Measurements from ENCODE around the gene COL4A2. TPM values are rescaled to one million over a fixed set of nuclear protein-coding genes. Genes with fewer than 3 reads are reported as not detected.

COL4A2 gene
- total and polyA plus RNA-seq, 2 donors, result 465 to 488 TPM

GRCh38 chr13:110553417-110553816 is 246.3 kb downstream of the COL4A2 start:
- WGBS, result 71% methylated on average over 4 of the region's 4 CpGs
- H3K36me3 ChIP-seq (ENCODE audit: insufficient read depth), result no peaks in the 10 kb centered on the region
- no peaks in the 10 kb centered on the region for H3K4me1 ChIP-seq (ENCODE audit: insufficient read depth)
- no peak overlapping the region for H3K4me3 ChIP-seq (ENCODE audit: low read depth, low read length)
- no peak overlapping the region for H3K27ac ChIP-seq (ENCODE audit: low read depth)
- DNase-seq (ENCODE audit: extremely low spot score), result no peak

GRCh38 chr13:110554227-110554836 is 247.2 kb downstream of the COL4A2 start:
- no peak overlapping the region for H3K27ac ChIP-seq (ENCODE audit: low read depth)
- no peak for DNase-seq (ENCODE audit: extremely low spot score)
- H3K4me1 ChIP-seq (ENCODE audit: insufficient read depth), result no peaks in the 10 kb centered on the region
- WGBS, result 95% methylated on average over 8 of the region's 8 CpGs
- H3K36me3 ChIP-seq (ENCODE audit: insufficient read depth), result no peaks in the 10 kb centered on the region
- no peak overlapping the region for H3K4me3 ChIP-seq (ENCODE audit: low read depth, low read length)

DNA sequence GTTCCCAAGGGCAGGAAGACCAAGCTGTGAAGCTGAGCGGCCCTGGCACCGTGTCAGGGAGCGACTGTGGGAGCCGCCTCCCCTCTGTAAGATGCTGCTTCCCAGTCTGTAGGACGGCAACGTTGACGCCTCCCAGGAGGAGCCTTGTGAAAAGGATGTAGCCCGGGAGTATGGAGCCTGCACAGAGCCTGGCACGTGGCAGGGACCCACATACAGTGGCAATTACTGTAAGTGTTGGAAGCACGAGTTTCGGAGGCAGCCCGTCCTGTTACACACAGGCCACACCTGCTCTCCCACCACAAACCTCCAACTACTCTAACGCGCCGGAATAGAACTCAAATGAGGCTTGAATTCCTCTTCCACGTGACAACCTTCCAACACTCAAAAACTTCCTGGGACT is 247.9 kb downstream of the COL4A2 start:
- WGBS, result 91% methylated on average over 15 of the region's 16 CpGs
- Histone ChIP-seq H3K4me3 (ENCODE audit: low read depth, low read length) (no peak overlapping the region), H3K27ac (ENCODE audit: low read depth) (no peak overlapping the region), H3K36me3 (ENCODE audit: insufficient read depth) (no peaks in the 10 kb centered on the region), H3K4me1 (ENCODE audit: insufficient read depth) (no peaks in the 10 kb centered on the region)
- DNase-seq (ENCODE audit: extremely low spot score), result no peak

DNA sequence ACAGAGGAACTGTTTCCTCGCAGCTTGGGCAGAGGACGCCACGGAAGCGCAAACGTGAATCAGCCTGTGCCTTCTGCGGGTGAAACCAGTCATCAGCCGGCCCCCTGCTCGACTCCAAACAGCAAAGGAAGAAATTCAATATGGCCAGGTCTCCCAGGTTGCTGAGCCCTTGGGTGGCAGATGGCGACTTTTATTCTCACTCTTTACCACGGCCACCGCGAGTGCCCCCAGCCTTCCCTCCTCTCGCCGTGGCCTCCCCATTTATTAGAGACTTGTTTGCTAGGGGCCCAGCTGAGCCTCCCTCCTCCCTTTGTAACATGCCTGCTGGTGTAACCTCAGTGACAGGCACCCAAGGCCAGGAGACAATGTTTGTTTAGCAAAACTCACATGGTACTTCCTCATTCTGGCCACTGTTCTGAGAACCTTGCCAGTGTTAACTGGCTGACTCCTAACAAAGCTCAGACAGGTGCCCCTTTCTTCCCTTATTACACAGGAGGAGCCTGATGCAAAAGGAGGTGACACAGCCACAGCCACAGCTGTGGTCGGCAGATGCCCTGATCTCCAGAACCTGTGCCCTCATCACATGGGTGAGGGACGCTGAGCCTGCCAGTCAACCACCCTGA is 248.6 kb downstream of the COL4A2 start:
- no peak for DNase-seq (ENCODE audit: extremely low spot score)
- Histone ChIP-seq H3K36me3 (ENCODE audit: insufficient read depth) (no peaks in the 10 kb centered on the region), H3K4me3 (ENCODE audit: low read depth, low read length) (no peak overlapping the region), H3K27ac (ENCODE audit: low read depth) (peak overlapping the region; percentile 12), H3K4me1 (ENCODE audit: insufficient read depth) (no peaks in the 10 kb centered on the region)
- 87% methylated on average over 16 of the region's 16 CpGs for WGBS

GRCh38 chr13:110556224-110556606 is 249.1 kb downstream of the COL4A2 start:
- Histone ChIP-seq H3K27ac (ENCODE audit: low read depth) (no peak overlapping the region), H3K4me1 (ENCODE audit: insufficient read depth) (no peaks in the 10 kb centered on the region), H3K4me3 (ENCODE audit: low read depth, low read length) (no peak overlapping the region), H3K36me3 (ENCODE audit: insufficient read depth) (no peaks in the 10 kb centered on the region)
- 96% methylated on average over 1 of the region's 1 CpG for WGBS
- DNase-seq (ENCODE audit: extremely low spot score), result no peak

DNA sequence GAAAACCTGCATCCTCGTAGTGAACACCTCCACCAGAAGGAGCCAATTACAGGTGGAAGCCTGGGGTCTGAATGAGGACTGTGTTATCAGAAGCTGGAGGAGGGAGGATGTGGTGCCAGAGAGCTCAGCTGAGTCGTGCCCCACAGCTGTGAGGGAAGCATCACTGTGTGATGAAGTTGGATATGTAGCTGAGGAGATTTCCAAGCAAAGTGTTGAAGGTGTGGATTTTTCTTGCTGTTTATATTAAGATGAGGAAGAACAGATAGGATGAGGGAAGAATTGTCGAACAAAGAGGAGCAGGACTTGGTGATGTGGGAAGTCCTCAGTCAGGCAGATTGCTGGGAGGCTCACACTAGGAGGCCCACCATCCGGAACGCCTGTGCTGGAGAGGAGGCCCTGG is 250.0 kb downstream of the COL4A2 start:
- Histone ChIP-seq H3K27ac (ENCODE audit: low read depth) (no peak overlapping the region), H3K36me3 (ENCODE audit: insufficient read depth) (no peaks in the 10 kb centered on the region), H3K4me3 (ENCODE audit: low read depth, low read length) (no peak overlapping the region), H3K4me1 (ENCODE audit: insufficient read depth) (no peaks in the 10 kb centered on the region)
- no peak for DNase-seq (ENCODE audit: extremely low spot score)
- 92% methylated on average over 5 of the region's 5 CpGs for WGBS

DNA sequence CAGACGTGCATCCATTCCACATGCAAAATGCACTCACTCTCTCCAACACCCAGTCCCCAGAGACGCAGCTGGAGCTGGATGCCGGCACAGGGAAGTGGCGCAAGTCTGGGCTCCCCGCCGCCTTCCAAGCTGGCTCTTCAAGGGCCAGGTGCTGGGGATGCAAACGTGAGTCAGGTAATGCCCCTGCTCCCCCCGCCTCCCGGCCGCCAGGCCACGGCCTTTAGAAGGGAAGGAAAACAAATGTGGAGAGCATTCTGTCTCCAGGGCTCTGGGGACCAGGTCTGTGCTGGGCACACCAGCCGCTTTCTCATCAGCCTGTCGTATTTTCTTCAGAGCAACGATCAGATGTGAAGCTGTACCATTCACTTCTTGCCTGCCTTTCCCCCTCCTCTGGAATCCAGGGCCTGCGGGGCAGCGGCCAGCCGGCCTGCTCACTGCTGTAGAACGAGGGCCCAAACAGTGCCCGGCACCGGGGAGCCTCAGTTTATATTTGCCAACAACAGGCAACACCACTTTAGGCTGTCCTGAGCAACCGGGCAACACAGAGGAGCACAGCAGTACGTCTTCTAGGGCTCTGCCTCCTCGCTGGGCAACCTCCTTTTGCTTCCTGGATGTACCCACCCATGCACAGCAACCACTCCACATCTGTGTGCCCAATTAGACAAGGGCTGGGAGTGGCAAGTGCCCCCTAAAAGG is 250.7 kb downstream of the COL4A2 start:
- WGBS, result 90% methylated on average over 23 of the region's 23 CpGs
- Histone ChIP-seq H3K4me1 (ENCODE audit: insufficient read depth) (no peaks in the 10 kb centered on the region), H3K36me3 (ENCODE audit: insufficient read depth) (no peaks in the 10 kb centered on the region), H3K4me3 (ENCODE audit: low read depth, low read length) (no peak overlapping the region), H3K27ac (ENCODE audit: low read depth) (no peak overlapping the region)
- DNase-seq (ENCODE audit: extremely low spot score), result no peak

DNA sequence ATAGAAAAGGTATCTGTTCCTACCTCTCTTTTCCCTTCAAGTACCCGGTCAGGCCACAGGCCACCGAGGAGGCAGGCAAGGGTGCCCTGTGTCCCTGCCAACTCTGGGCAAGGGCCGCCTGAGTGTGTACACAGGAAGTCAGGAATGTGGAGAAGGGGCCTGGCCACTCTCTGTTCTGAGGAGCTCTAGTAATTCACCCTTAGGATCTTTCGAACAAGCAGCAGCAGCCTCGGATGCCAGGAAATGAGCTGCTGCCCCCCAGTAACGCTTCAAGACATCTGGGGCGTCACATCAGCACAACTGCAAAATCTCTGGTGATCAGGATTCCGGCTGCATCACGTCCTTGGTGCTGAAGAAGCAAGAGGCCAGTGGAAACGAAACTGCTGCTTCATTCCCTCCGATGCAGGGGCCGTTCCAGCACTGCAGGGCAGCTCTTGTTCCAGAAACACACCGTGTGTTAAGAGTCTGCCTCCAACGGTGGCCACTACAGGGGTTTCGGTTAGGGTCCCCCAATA is 252.4 kb downstream of the COL4A2 start:
- Histone ChIP-seq H3K4me1 (ENCODE audit: insufficient read depth) (no peaks in the 10 kb centered on the region), H3K4me3 (ENCODE audit: low read depth, low read length) (peak overlapping the region; percentile 1), H3K36me3 (ENCODE audit: insufficient read depth) (no peaks in the 10 kb centered on the region), H3K27ac (ENCODE audit: low read depth) (peak overlapping the region; percentile 41)
- 39% methylated on average over 15 of the region's 15 CpGs for WGBS
- no peak for DNase-seq (ENCODE audit: extremely low spot score)

GRCh38 chr13:110559986-110560385 is 252.9 kb downstream of the COL4A2 start:
- peak overlapping the region; percentile 1 for H3K4me3 ChIP-seq (ENCODE audit: low read depth, low read length)
- WGBS, result 61% methylated on average over 6 of the region's 6 CpGs
- no peak for DNase-seq (ENCODE audit: extremely low spot score)
- H3K36me3 ChIP-seq (ENCODE audit: insufficient read depth), result no peaks in the 10 kb centered on the region
- H3K4me1 ChIP-seq (ENCODE audit: insufficient read depth), result no peaks in the 10 kb centered on the region
- H3K27ac ChIP-seq (ENCODE audit: low read depth), result peak overlapping the region; percentile 41

DNA sequence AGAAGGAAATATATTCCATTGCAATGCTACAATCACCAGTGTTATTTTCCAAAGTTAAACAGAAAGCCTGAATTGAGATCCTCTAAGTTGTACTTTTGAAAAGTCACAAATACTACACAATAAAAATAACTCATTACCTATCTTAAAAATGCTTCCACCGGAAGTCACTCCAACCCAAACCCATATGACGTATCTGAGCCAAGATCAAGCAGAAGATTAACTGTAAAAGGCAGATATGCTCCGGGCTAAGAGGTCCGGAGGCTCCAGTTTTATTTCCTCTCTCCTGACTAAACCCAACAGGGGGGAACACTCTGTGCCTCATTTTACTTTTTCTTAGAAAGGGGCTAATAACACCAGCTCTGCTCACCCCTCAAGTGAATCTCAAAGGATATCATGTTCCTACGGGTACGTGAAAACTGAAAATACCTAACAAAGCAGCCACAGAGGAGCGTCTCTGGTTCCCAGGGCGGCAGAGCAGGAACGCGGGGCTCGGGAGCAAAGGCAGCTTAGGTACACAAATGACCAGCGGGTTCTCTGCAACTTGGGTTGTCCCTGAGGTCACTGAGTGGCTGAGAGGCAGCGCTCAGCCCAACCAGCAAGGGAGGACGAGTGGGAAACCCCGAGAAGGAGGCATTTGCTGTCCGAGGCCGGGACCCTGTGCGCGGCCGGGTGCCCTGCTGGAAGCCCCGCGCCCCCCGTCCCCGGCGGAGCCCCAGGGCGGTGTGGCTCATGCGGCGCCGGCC is 253.7 kb downstream of the COL4A2 start:
- Histone ChIP-seq H3K27ac (ENCODE audit: low read depth) (peak overlapping the region; percentile 81), H3K4me3 (ENCODE audit: low read depth, low read length) (peak overlapping the region; percentile 79), H3K36me3 (ENCODE audit: insufficient read depth) (no peaks in the 10 kb centered on the region), H3K4me1 (ENCODE audit: insufficient read depth) (no peaks in the 10 kb centered on the region)
- DNase-seq (ENCODE audit: extremely low spot score), result no peak
- WGBS, result 5% methylated on average over 29 of the region's 29 CpGs

DNA sequence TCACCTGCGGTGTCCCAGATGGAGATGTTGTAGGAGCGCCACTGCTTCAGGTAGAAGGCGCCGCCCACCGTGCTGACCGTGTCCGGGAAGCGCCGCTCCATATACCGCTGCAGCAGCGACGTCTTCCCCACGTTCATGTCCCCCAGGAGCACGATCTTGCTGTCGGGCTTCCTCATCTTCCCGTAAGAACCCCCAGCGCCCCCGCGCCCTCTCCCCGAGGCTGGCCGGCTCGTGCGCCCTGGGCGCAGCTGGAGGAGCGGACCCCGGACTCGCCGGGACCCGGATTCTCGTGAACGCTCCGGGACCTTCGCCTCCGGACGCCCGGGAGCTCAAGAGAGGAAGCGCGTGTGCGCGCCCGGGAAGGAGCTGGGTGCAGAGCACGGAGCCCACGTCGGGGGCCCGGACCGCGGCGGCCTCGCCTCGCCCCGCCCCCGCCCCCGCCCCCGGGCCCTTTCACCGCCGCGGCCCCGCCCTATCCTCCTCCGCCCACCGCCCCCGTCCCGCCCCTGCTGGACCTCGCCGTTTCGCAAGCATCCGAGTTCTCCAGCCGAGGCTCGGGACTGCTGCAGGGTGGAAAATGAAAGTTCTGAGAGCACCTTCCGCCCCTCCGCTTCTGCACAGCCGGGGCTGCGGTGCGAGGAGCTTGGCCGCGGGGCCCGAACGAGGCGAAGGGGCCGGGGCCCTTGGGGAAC is 254.4 kb downstream of the COL4A2 start, which contains the start of gene RAB20:
RAB20 (minus strand) TSS at position 379 of the 692 bp plus-strand sequence; CDS start at position 176, 203 bp downstream.
- Histone ChIP-seq H3K36me3 (ENCODE audit: insufficient read depth) (no peaks in the 10 kb centered on the region), H3K27ac (ENCODE audit: low read depth) (peak within 1 kb of the TSS; percentile 81), H3K4me3 (ENCODE audit: low read depth, low read length) (peak within 1 kb of the TSS; percentile 79), H3K4me1 (ENCODE audit: insufficient read depth) (no peaks in the 10 kb centered on the region)
- 1% methylated on average over 79 of the region's 79 CpGs for WGBS
- no peak for DNase-seq (ENCODE audit: extremely low spot score)

DNA sequence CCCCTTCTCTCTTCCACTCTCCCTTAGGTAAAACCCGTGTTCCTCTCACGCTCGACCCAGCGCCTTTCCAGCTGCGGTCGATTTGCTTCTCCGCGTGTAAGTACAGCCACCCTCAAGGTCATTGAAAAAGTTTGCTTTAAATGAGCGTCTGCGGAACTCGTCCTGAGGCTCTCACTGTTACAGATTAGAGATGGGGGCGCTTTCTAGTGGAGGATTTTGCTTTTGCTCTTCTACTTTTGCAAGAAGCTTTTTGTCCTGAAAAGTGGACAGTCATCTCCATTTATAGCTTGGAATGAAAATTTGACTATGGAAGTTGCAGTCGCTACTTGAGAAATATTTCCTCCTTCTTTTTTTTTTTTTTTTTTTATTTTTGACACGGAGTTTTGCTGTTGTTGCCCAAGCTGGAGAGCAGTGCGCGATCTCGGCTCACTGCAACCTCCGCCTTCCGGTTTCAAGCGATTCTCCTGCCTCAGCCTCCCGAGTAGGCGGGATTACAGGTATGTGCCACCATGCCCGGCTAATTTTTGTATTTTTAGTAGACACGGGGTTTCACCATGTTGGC is 255.0 kb downstream of the COL4A2 start:
- H3K4me3 ChIP-seq (ENCODE audit: low read depth, low read length), result peak overlapping the region; percentile 79
- no peak for DNase-seq (ENCODE audit: extremely low spot score)
- H3K36me3 ChIP-seq (ENCODE audit: insufficient read depth), result no peaks in the 10 kb centered on the region
- 11% methylated on average over 24 of the region's 24 CpGs for WGBS
- H3K27ac ChIP-seq (ENCODE audit: low read depth), result peak overlapping the region; percentile 53
- no peaks in the 10 kb centered on the region for H3K4me1 ChIP-seq (ENCODE audit: insufficient read depth)

Data from urinary bladder (tissue), 4 donors.